A549 (cell line): ENCODE data around the gene CD79A. TPM values are rescaled to one million over a fixed set of nuclear protein-coding genes. Genes with fewer than 3 reads are reported as not detected.

Source experiments
- ATAC-seq, 2 experiments: fragments of 200-7000 bp in 1 of 2; fragments of >200 bp in 1 of 2; cut with Nextera tagmentation in 1 of 2; cut with Tn5 transposase in 1 of 2; 3 replicates each; pipeline versions ENCODE4 v1.8.0 to v1.9.1; 2018 to 2020; ENCODE audit warnings: mild to moderate bottlenecking in 1 of 2, moderate library complexity in 1 of 2
- CTCF ChIA-PET: fragments of 300-600 bp; sonication (Branson Sonifier 250); formaldehyde crosslinking; extraction: SDS; loops from one replicate; lab custom pipeline; 2021; ENCODE audit warnings: antibody characterized with exemption, inconsistent platforms; lab: Yijun Ruan, JAX
- POLR2A ChIA-PET: fragments of 350-600 bp; formaldehyde crosslinking; extraction: SDS; loops from one replicate; lab custom pipeline; 2021; ENCODE audit warnings: antibody characterized with exemption, inconsistent platforms; lab: Yijun Ruan, JAX
- DNase-seq, 2 experiments: peaks; one replicate each; pipeline versions ENCODE4 v3.0.0 to v3.0.0-alpha.2; 2011 to 2016; ENCODE audit warnings: low read depth in 1 of 2, low spot score in 1 of 2
- FAIRE-seq: peaks from 2 replicates; lab custom pipeline; 2011; peaks lifted over from hg19 to GRCh38; lab: Jason Lieb, UNC
- H3K27ac ChIP-seq, 2 experiments: fragments of >200 bp; sonication (Bioruptor Twin); formaldehyde crosslinking; 3 replicates each; pipeline ENCODE4 v1.5.1; 2016 to 2017
- H3K4me1 ChIP-seq: fragments of >200 bp; sonication (Bioruptor Twin); formaldehyde crosslinking; 3 replicates; pipeline ENCODE4 v1.6.1; 2016
- H3K4me2 ChIP-seq: fragments of >200 bp; sonication (Bioruptor Twin); formaldehyde crosslinking; 3 replicates; pipeline ENCODE4 v1.6.1; 2016
- H3K4me3 ChIP-seq: fragments of >200 bp; sonication (Bioruptor Twin); formaldehyde crosslinking; 3 replicates; pipeline ENCODE4 v1.5.1; 2016
- H3K9me3 ChIP-seq: fragments of >200 bp; sonication (Bioruptor Twin); formaldehyde crosslinking; 3 replicates; pipeline ENCODE4 v1.6.1; 2016
- ATOH8 ChIP-seq: fragments of 250-450 bp; sonication (Bioruptor Pico); IDR thresholded peaks from 2 replicates; pipeline ENCODE4 v1.5.0; 2020; ENCODE audit warnings: low read depth, mild to moderate bottlenecking, moderate library complexity
- CEBPB ChIP-seq, 2 experiments: fragments of >200 bp in 1 of 2; sonication (Bioruptor Twin) in 1 of 2; formaldehyde crosslinking in 1 of 2; IDR thresholded peaks; 2 replicates each; pipeline ENCODE4 v1.6.1; 2012 to 2016
- CTCF ChIP-seq: fragments of >200 bp; sonication (Bioruptor Twin); formaldehyde crosslinking; IDR thresholded peaks from 3 replicates; pipeline ENCODE4 v1.5.1; 2016
- EHF ChIP-seq: fragments of 250-450 bp; sonication (Bioruptor Pico); IDR thresholded peaks from 2 replicates; pipeline ENCODE4 v1.5.0; 2020; ENCODE audit warnings: mild to moderate bottlenecking
- EHMT2 ChIP-seq: fragments of 200-600 bp; sonication (generic); IDR thresholded peaks from 2 replicates; pipeline ENCODE4 v1.6.1; 2016; ENCODE audit warnings: antibody characterized with exemption, low read depth, mild to moderate bottlenecking, moderate library complexity
- EP300 ChIP-seq, 2 experiments: fragments of >200 bp; sonication (Bioruptor Twin); formaldehyde crosslinking; IDR thresholded peaks; 2 replicates in 1 of 2; 3 replicates in 1 of 2; pipeline ENCODE4 v1.6.1; 2016 to 2017
- FOSB ChIP-seq: fragments of 250-450 bp; sonication (Bioruptor Pico); IDR thresholded peaks from 2 replicates; pipeline ENCODE4 v1.5.0; 2020; ENCODE audit warnings: mild to moderate bottlenecking, moderate library complexity
- FOSL2 ChIP-seq, 2 experiments: fragments of 450-650 bp in 1 of 2; fragments of >200 bp in 1 of 2; sonication (Bioruptor Twin) in 1 of 2; formaldehyde crosslinking; IDR thresholded peaks; 2 replicates each; pipeline versions ENCODE4 v1.5.0 to v1.6.1; 2016 to 2020; ENCODE audit warnings: mild to moderate bottlenecking in 1 of 2, moderate library complexity in 1 of 2
- HDAC2 ChIP-seq: fragments of 200-600 bp; sonication (generic); IDR thresholded peaks from 2 replicates; pipeline ENCODE4 v1.6.1; 2016
- HOXB13 ChIP-seq: fragments of 250-450 bp; sonication (Bioruptor Pico); IDR thresholded peaks from 2 replicates; pipeline ENCODE4 v1.5.0; 2020; ENCODE audit warnings: low read depth, mild to moderate bottlenecking, moderate library complexity
- NFE2L2 ChIP-seq: fragments of 150-350 bp; conservative IDR thresholded peaks from 2 replicates; pipeline ENCODE4 v1.6.1; 2014; ENCODE audit warnings: low read length
- NR3C1 ChIP-seq: fragments of >200 bp; sonication (Bioruptor Twin); formaldehyde crosslinking; IDR thresholded peaks from 3 replicates; pipeline ENCODE4 v1.6.1; 2017
- POLR2AphosphoS2 ChIP-seq: conservative IDR thresholded peaks from 2 replicates; pipeline ENCODE4 v1.6.1; 2012; ENCODE audit warnings: low read length, improper control_type of control experiment, inconsistent platforms
- RAD21 ChIP-seq, 2 experiments: fragments of >200 bp in 1 of 2; sonication (Bioruptor Twin) in 1 of 2; formaldehyde crosslinking in 1 of 2; IDR thresholded peaks in 1 of 2; conservative IDR thresholded peaks in 1 of 2; 2 replicates in 1 of 2; 3 replicates in 1 of 2; pipeline ENCODE4 v1.6.1; 2012 to 2018; ENCODE audit warnings: inconsistent platforms in 1 of 2
- RARB ChIP-seq: fragments of 250-450 bp; sonication (Bioruptor Pico); IDR thresholded peaks from 2 replicates; pipeline ENCODE4 v1.8.0; 2021; ENCODE audit warnings: mild to moderate bottlenecking, moderate library complexity
- RCOR1 ChIP-seq: fragments of 150-350 bp; IDR thresholded peaks from 2 replicates; pipeline ENCODE4 v1.6.1; 2014; ENCODE audit warnings: antibody characterized with exemption, low read length, low read depth
- RFX5 ChIP-seq: fragments of 450-650 bp; IDR thresholded peaks from 2 replicates; pipeline ENCODE4 v1.7.1; 2014; ENCODE audit warnings: antibody characterized with exemption, mild to moderate bottlenecking, moderate library complexity
- RNF2 ChIP-seq: fragments of 200-600 bp; sonication (generic); IDR thresholded peaks from 2 replicates; pipeline ENCODE4 v1.6.1; 2016; ENCODE audit warnings: low read depth, mild to moderate bottlenecking, antibody characterized with exemption, moderate library complexity, borderline replicate concordance
- TP53 ChIP-seq: fragments of 250-450 bp; sonication (Bioruptor Pico); IDR thresholded peaks from 2 replicates; pipeline ENCODE4 v1.5.0; 2021; ENCODE audit warnings: mild to moderate bottlenecking, moderate library complexity
- USF2 ChIP-seq: fragments of 450-650 bp; IDR thresholded peaks from 2 replicates; pipeline ENCODE4 v1.6.1; 2014; ENCODE audit warnings: antibody characterized with exemption
- ZSCAN20 ChIP-seq: fragments of 250-450 bp; sonication (Bioruptor Pico); IDR thresholded peaks from 2 replicates; pipeline ENCODE4 v1.8.0; 2022; ENCODE audit warnings: mild to moderate bottlenecking, moderate library complexity
- WGBS: methylation state at CpG from one replicate; pipeline ENCODE4 v1.1.6; 2017; ENCODE audit errors: missing lambda C conversion rate; 5-methylcytosine and 5-hydroxymethylcytosine counted together
- polyA plus RNA-seq, 4 experiments: library from polyadenylated mRNA; depleted of rRNA in 3 of 4; stranded (reverse); fragments of >200 nt; fragmentation: RNase III in 1 of 4; extraction: RNeasy Plus Mini Kit Qiagen cat#74134 plus additional on column Dnase treatment in 1 of 4; gene quantifications; 2 replicates in 3 of 4; 3 replicates in 1 of 4; pipeline ENCODE4 v1.2.3, GENCODE V29; 2011 to 2017
- TF ChIP-seq, protein P1 (sequence below): fragments of 200-600 bp; sonication (generic); IDR thresholded peaks from 2 replicates; pipeline ENCODE4 v1.6.1; 2016; ENCODE audit warnings: antibody characterized with exemption, mild to moderate bottlenecking, moderate library complexity
- TF ChIP-seq, protein P2 (sequence below): IDR thresholded peaks from 2 replicates; pipeline ENCODE4 v1.6.1; 2012

CD79A gene
- polyA plus RNA-seq, 2 of the 4 experiments (the other 2 are of a cell fraction) = 0.52 to 0.54 TPM

- DNase-seq (no peak), FAIRE-seq (no peak), ATAC-seq (peak in 1 of 2 experiments; percentile 3; a peak in 3 of 6 replicates)
- ChIA-PET CTCF (interaction anchor here (0.5 to 2.7 kb wide), 5 partner anchors 11 to 1080 kb away, joined by 3 to 18 read pairs (median 3); no protein-coding TSS in a partner anchor), POLR2A (no interaction called here)
- WGBS = 84% methylated on average over 14 of the region's 14 CpGs
- Histone ChIP-seq H3K27ac (no peak overlapping the region), H3K9me3 (no peaks in the 10 kb centered on the region), H3K4me3 (no peak overlapping the region), H3K4me2 (no peak overlapping the region), H3K4me1 (peaks cover 14% of the 10 kb centered on the region; the same call in 2 of the 3 replicates)
- TF ChIP-seq NR3C1 (no peak), RAD21 (conservative IDR thresholded peaks at IDR 0.05 in 1 of 2, IDR thresholded peaks at IDR 0.05 in 1 of 2) (no peak), TP53 (no peak), HOXB13 (CRISPR knock-in tag) (no peak), ATOH8 (CRISPR knock-in tag) (no peak), FOSL2 (IDR thresholded peaks at IDR 0.05) (no peak), FOSL2 (CRISPR knock-in tag; IDR thresholded peaks at IDR 0.05) (no peak), RARB (CRISPR knock-in tag) (no peak), USF2 (no peak), EHF (CRISPR knock-in tag) (no peak), FOSB (no peak), NFE2L2 (no peak), EP300 (IDR thresholded peaks at IDR 0.05) (no peak), CEBPB (IDR thresholded peaks at IDR 0.05) (no peak), ZSCAN20 (no peak), POLR2AphosphoS2 (no peak), HDAC2 (no peak), RNF2 (no peak), RFX5 (no peak), RCOR1 (no peak)
- TF ChIP-seq, protein P1, sequence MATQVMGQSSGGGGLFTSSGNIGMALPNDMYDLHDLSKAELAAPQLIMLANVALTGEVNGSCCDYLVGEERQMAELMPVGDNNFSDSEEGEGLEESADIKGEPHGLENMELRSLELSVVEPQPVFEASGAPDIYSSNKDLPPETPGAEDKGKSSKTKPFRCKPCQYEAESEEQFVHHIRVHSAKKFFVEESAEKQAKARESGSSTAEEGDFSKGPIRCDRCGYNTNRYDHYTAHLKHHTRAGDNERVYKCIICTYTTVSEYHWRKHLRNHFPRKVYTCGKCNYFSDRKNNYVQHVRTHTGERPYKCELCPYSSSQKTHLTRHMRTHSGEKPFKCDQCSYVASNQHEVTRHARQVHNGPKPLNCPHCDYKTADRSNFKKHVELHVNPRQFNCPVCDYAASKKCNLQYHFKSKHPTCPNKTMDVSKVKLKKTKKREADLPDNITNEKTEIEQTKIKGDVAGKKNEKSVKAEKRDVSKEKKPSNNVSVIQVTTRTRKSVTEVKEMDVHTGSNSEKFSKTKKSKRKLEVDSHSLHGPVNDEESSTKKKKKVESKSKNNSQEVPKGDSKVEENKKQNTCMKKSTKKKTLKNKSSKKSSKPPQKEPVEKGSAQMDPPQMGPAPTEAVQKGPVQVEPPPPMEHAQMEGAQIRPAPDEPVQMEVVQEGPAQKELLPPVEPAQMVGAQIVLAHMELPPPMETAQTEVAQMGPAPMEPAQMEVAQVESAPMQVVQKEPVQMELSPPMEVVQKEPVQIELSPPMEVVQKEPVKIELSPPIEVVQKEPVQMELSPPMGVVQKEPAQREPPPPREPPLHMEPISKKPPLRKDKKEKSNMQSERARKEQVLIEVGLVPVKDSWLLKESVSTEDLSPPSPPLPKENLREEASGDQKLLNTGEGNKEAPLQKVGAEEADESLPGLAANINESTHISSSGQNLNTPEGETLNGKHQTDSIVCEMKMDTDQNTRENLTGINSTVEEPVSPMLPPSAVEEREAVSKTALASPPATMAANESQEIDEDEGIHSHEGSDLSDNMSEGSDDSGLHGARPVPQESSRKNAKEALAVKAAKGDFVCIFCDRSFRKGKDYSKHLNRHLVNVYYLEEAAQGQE = no peak
Observed at GRCh38 chr19:41894350-41894749, 17.3 kb downstream of the CD79A start.

DNA sequence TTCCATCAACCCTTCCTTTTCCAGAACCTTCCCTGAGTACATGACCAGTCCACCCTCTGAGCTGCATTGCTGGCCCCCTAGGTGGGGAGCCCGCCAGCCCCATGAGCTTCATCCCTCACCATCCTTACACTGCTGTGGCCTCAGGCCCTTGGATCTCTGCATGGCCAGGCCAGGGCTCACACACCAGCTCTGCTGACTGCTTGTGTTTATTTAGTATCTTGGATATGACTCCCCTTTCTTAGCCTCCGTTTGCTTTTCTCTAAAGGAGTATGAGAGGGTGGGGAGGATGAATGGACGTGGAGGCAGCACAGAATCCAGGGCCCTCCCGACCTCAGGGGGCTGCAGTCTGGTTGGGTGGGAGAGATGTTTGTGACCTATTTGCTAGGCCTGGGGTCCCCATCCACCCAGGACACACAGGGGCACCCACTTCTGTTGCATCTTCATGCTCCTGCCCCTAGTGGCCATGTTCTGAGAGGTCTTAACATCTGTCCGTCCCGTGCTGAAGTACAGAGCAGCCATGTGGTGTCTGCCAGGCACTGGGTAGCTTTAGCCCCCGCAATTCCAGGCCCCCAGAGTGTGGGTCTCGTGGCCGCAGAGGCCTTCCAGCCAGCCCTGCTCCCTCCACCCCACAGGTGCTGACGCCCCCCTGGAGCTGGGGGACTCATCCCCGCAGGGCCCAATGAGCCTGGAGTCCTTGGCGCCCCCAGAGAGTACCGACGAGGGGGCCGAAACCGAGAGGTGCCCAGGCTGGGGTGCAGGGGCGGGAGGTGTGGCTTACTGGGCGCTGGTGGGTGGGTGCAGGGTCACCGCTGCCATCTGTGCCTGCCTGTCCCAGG is 18.9 kb downstream of the CD79A start:
- POLR2A ChIA-PET = interaction anchor here (0.7 to 1.0 kb wide), 2 partner anchors 23 to 36 kb away, joined by 3 to 5 read pairs; partner anchors contain the start of gene RPS19
- peak; percentile 77 to 89 for ATAC-seq
- FAIRE-seq = peak; percentile 82

More for the DNA sequence above, 18.9 kb downstream of the CD79A start:
- peak; percentile 72 to 79 for DNase-seq
- H3K4me1 ChIP-seq = peaks cover 14% of the 10 kb centered on the region; the same call in 2 of the 3 replicates
- H3K9me3 ChIP-seq = no peaks in the 10 kb centered on the region
- 81% methylated on average over 19 of the region's 19 CpGs for WGBS
- H3K4me3 ChIP-seq = no peak overlapping the region
- peak overlapping the region in 1 of 2 experiments; percentile 52; a peak in 2 of 6 replicates for H3K27ac ChIP-seq
- CTCF ChIA-PET = interaction anchor here (0.5 to 2.7 kb wide), 20 partner anchors 9 to 1709 kb away, joined by 3 to 18 read pairs (median 3); no protein-coding TSS in a partner anchor
- TF ChIP-seq EHMT2 (no peak), CTCF (peak; percentile 45)
- TF ChIP-seq, protein P2, sequence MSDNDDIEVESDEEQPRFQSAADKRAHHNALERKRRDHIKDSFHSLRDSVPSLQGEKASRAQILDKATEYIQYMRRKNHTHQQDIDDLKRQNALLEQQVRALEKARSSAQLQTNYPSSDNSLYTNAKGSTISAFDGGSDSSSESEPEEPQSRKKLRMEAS = 0 out of 2 replicates have a peak, but pooled peaks have one; percentile 42
- TF ChIP-seq, all 56 proteins: peak for 2
- no peak overlapping the region for H3K4me2 ChIP-seq
